Measurements from ENCODE around the gene OR5AU1.

Gene OR5AU1

GRCh38 chr14:21133901-21134300, 22.0 kb downstream of the OR5AU1 start:
- no peaks in the 10 kb centered on the region for H3K9me3 ChIP-seq (ENCODE audit: insufficient read depth, low read length)
- no peak overlapping the region for H3K4me3 ChIP-seq (ENCODE audit: low read length)
- no peak for TF ChIP-seq CTCF (IDR thresholded peaks at IDR 0.05; ENCODE audit: low read depth, low read length)
- TF ChIP-seq EZH2phosphoT487 (IDR thresholded peaks at IDR 0.05; ENCODE audit: low read depth): no peak
- no peak overlapping the region for H2AFZ ChIP-seq (ENCODE audit: low read depth, low read length)
- no peak overlapping the region for H3K9ac ChIP-seq (ENCODE audit: low read length)
- no peaks in the 10 kb centered on the region for H4K20me1 ChIP-seq (ENCODE audit: insufficient read depth, low read length)
- no peak overlapping the region for H3K4me2 ChIP-seq (ENCODE audit: low read length)
- no peaks in the 10 kb centered on the region for H3K36me3 ChIP-seq (replicated peaks; ENCODE audit: low read depth, low read length)
- H3K4me1 ChIP-seq (ENCODE audit: low read length): no peaks in the 10 kb centered on the region
- no peaks in the 10 kb centered on the region for H3K79me2 ChIP-seq (ENCODE audit: low read length)
- H3K27ac ChIP-seq (ENCODE audit: low read length): no peak overlapping the region
- H3K27me3 ChIP-seq (ENCODE audit: low read depth, low read length): no peaks in the 10 kb centered on the region

- Histone ChIP-seq H3K9ac (ENCODE audit: low read length) (no peak overlapping the region), H3K4me1 (ENCODE audit: low read length) (no peaks in the 10 kb centered on the region; the same call in 1 of the 2 replicates), H3K27ac (ENCODE audit: low read length) (no peak overlapping the region), H3K27me3 (ENCODE audit: low read depth, low read length) (peaks cover 18% of the 10 kb centered on the region; the same call in 1 of the 2 replicates), H3K79me2 (ENCODE audit: low read length) (no peaks in the 10 kb centered on the region), H3K4me2 (ENCODE audit: low read length) (no peak overlapping the region), H3K4me3 (ENCODE audit: low read length) (no peak overlapping the region), H4K20me1 (ENCODE audit: insufficient read depth, low read length) (no peaks in the 10 kb centered on the region), H3K9me3 (ENCODE audit: insufficient read depth, low read length) (no peaks in the 10 kb centered on the region), H3K36me3 (replicated peaks; ENCODE audit: low read depth, low read length) (no peaks in the 10 kb centered on the region), H2AFZ (ENCODE audit: low read depth, low read length) (no peak overlapping the region)
- TF ChIP-seq CTCF (IDR thresholded peaks at IDR 0.05; ENCODE audit: low read depth, low read length): no peak
- TF ChIP-seq EZH2phosphoT487 (IDR thresholded peaks at IDR 0.05; ENCODE audit: low read depth): no peak
Observed at GRCh38 chr14:21123429-21123828, 32.4 kb downstream of the OR5AU1 start.

- no peak overlapping the region for H3K27ac ChIP-seq (ENCODE audit: low read length)
- no peaks in the 10 kb centered on the region; the same call in 1 of the 2 replicates for H3K4me1 ChIP-seq (ENCODE audit: low read length)
- no peaks in the 10 kb centered on the region for H4K20me1 ChIP-seq (ENCODE audit: insufficient read depth, low read length)
- no peak overlapping the region for H2AFZ ChIP-seq (ENCODE audit: low read depth, low read length)
- H3K27me3 ChIP-seq (ENCODE audit: low read depth, low read length): peaks cover 9% of the 10 kb centered on the region; the same call in 1 of the 2 replicates
- no peaks in the 10 kb centered on the region for H3K9me3 ChIP-seq (ENCODE audit: insufficient read depth, low read length)
- H3K4me2 ChIP-seq (ENCODE audit: low read length): no peak overlapping the region
- H3K9ac ChIP-seq (ENCODE audit: low read length): no peak overlapping the region
- no peak for TF ChIP-seq CTCF (IDR thresholded peaks at IDR 0.05; ENCODE audit: low read depth, low read length)
- no peak for TF ChIP-seq EZH2phosphoT487 (IDR thresholded peaks at IDR 0.05; ENCODE audit: low read depth)
- no peaks in the 10 kb centered on the region for H3K79me2 ChIP-seq (ENCODE audit: low read length)
- no peak overlapping the region for H3K4me3 ChIP-seq (ENCODE audit: low read length)
- H3K36me3 ChIP-seq (replicated peaks; ENCODE audit: low read depth, low read length): no peaks in the 10 kb centered on the region
Observed at GRCh38 chr14:21121122-21121521, 34.7 kb downstream of the OR5AU1 start.

GRCh38 chr14:21120686-21121085, 35.2 kb downstream of the OR5AU1 start:
- Histone ChIP-seq H3K27ac (ENCODE audit: low read length) (no peak overlapping the region), H3K4me2 (ENCODE audit: low read length) (no peak overlapping the region), H3K4me1 (ENCODE audit: low read length) (no peaks in the 10 kb centered on the region; the same call in 1 of the 2 replicates), H3K9ac (ENCODE audit: low read length) (no peak overlapping the region), H3K79me2 (ENCODE audit: low read length) (no peaks in the 10 kb centered on the region), H4K20me1 (ENCODE audit: insufficient read depth, low read length) (no peaks in the 10 kb centered on the region), H2AFZ (ENCODE audit: low read depth, low read length) (no peak overlapping the region), H3K36me3 (replicated peaks; ENCODE audit: low read depth, low read length) (no peaks in the 10 kb centered on the region), H3K27me3 (ENCODE audit: low read depth, low read length) (0 out of 2 replicates have a peak, but pooled peaks cover 5% of the 10 kb centered on the region), H3K9me3 (ENCODE audit: insufficient read depth, low read length) (no peaks in the 10 kb centered on the region), H3K4me3 (ENCODE audit: low read length) (no peak overlapping the region)
- TF ChIP-seq EZH2phosphoT487 (IDR thresholded peaks at IDR 0.05; ENCODE audit: low read depth) (no peak), CTCF (IDR thresholded peaks at IDR 0.05; ENCODE audit: low read depth, low read length) (no peak)
